ENCODE measurements around the gene MMP17. TPM values are rescaled to one million over a fixed set of nuclear protein-coding genes. Genes with fewer than 3 reads are reported as not detected.
A peak's percentile ranks its signal among the peaks of the same experiment; 100 is the strongest.

MMP17 gene
- polyA plus RNA-seq, 1 donor = 8.3 TPM

- no peak for DNase-seq
Measured at GRCh38 chr12:131816495-131816894, 11.7 kb upstream of the MMP17 start.

GRCh38 chr12:131817241-131817640 lies 11.0 kb upstream of the MMP17 start:
- H3K36me3 ChIP-seq (ENCODE audit: control insufficient read depth, insufficient read depth, low read length) = no peaks in the 10 kb centered on the region
- H3K27ac ChIP-seq (ENCODE audit: low read length) = no peak overlapping the region
- H3K9me3 ChIP-seq (ENCODE audit: control insufficient read depth, low read depth, low read length) = peaks cover 7% of the 10 kb centered on the region
- no peaks in the 10 kb centered on the region for H3K4me1 ChIP-seq (ENCODE audit: control insufficient read depth, insufficient read depth, low read length)
- no peak for DNase-seq
- no peaks in the 10 kb centered on the region for H3K27me3 ChIP-seq (ENCODE audit: control insufficient read depth, insufficient read depth, low read length)
- H3K4me3 ChIP-seq (ENCODE audit: low read length) = no peak overlapping the region
- 60% methylated on average over 3 of the region's 19 CpGs for WGBS (ENCODE audit: insufficient coverage, low lambda C conversion rate)

More at GRCh38 chr12:131816495-131816894, 11.7 kb upstream of the MMP17 start:
- 80% methylated on average over 1 of the region's 5 CpGs for WGBS (ENCODE audit: insufficient coverage, low lambda C conversion rate)
- H3K9me3 ChIP-seq (ENCODE audit: control insufficient read depth, low read depth, low read length) = peaks cover 11% of the 10 kb centered on the region
- no peaks in the 10 kb centered on the region for H3K36me3 ChIP-seq (ENCODE audit: control insufficient read depth, insufficient read depth, low read length)
- no peaks in the 10 kb centered on the region for H3K27me3 ChIP-seq (ENCODE audit: control insufficient read depth, insufficient read depth, low read length)
- H3K4me3 ChIP-seq (ENCODE audit: low read length) = no peak overlapping the region
- H3K27ac ChIP-seq (ENCODE audit: low read length) = no peak overlapping the region
- H3K4me1 ChIP-seq (ENCODE audit: control insufficient read depth, insufficient read depth, low read length) = no peaks in the 10 kb centered on the region

GRCh38 chr12:131818821-131819585 lies 9.2 kb upstream of the MMP17 start:
- no peaks in the 10 kb centered on the region for H3K9me3 ChIP-seq (ENCODE audit: control insufficient read depth, low read depth, low read length)

GRCh38 chr12:131824450-131824849 lies 3.7 kb upstream of the MMP17 start:
- WGBS (ENCODE audit: insufficient coverage, low lambda C conversion rate) = 73% methylated on average over 2 of the region's 6 CpGs
- H3K9me3 ChIP-seq (ENCODE audit: control insufficient read depth, low read depth, low read length) = no peaks in the 10 kb centered on the region
- no peak overlapping the region for H3K4me3 ChIP-seq (ENCODE audit: low read length)
- H3K27me3 ChIP-seq (ENCODE audit: control insufficient read depth, insufficient read depth, low read length) = peaks cover 30% of the 10 kb centered on the region
- no peaks in the 10 kb centered on the region for H3K36me3 ChIP-seq (ENCODE audit: control insufficient read depth, insufficient read depth, low read length)
- H3K4me1 ChIP-seq (ENCODE audit: control insufficient read depth, insufficient read depth, low read length) = peaks cover 3% of the 10 kb centered on the region
- no peak overlapping the region for H3K27ac ChIP-seq (ENCODE audit: low read length)
- DNase-seq = no peak

More at GRCh38 chr12:131818821-131819585, 9.2 kb upstream of the MMP17 start:
- H3K4me1 ChIP-seq (ENCODE audit: control insufficient read depth, insufficient read depth, low read length) = no peaks in the 10 kb centered on the region
- no peaks in the 10 kb centered on the region for H3K36me3 ChIP-seq (ENCODE audit: control insufficient read depth, insufficient read depth, low read length)
- no peak overlapping the region for H3K27ac ChIP-seq (ENCODE audit: low read length)
- WGBS (ENCODE audit: insufficient coverage, low lambda C conversion rate) = no CpG with 5 or more reads among the region's 30 CpGs
- no peak for DNase-seq
- H3K4me3 ChIP-seq (ENCODE audit: low read length) = no peak overlapping the region
- H3K27me3 ChIP-seq (ENCODE audit: control insufficient read depth, insufficient read depth, low read length) = no peaks in the 10 kb centered on the region

GRCh38 chr12:131825146-131825892 lies 2.9 kb upstream of the MMP17 start:
- peaks cover 6% of the 10 kb centered on the region for H3K4me1 ChIP-seq (ENCODE audit: control insufficient read depth, insufficient read depth, low read length)
- no peak for DNase-seq
- no peak overlapping the region for H3K27ac ChIP-seq (ENCODE audit: low read length)
- 86% methylated on average over 6 of the region's 18 CpGs for whole genome bisulfite sequencing (ENCODE audit: insufficient coverage, low lambda C conversion rate)
- no peaks in the 10 kb centered on the region for H3K9me3 ChIP-seq (ENCODE audit: control insufficient read depth, low read depth, low read length)
- peaks cover 39% of the 10 kb centered on the region for H3K27me3 ChIP-seq (ENCODE audit: control insufficient read depth, insufficient read depth, low read length)
- no peak overlapping the region for H3K4me3 ChIP-seq (ENCODE audit: low read length)
- H3K36me3 ChIP-seq (ENCODE audit: control insufficient read depth, insufficient read depth, low read length) = no peaks in the 10 kb centered on the region

- no peaks in the 10 kb centered on the region for H3K36me3 ChIP-seq (ENCODE audit: control insufficient read depth, insufficient read depth, low read length)
- DNase-seq = no peak
- H3K4me3 ChIP-seq (ENCODE audit: low read length) = no peak overlapping the region
- H3K27me3 ChIP-seq (ENCODE audit: control insufficient read depth, insufficient read depth, low read length) = peaks cover 49% of the 10 kb centered on the region
- peaks cover 5% of the 10 kb centered on the region for H3K9me3 ChIP-seq (ENCODE audit: control insufficient read depth, low read depth, low read length)
- H3K27ac ChIP-seq (ENCODE audit: low read length) = no peak overlapping the region
- peaks cover 12% of the 10 kb centered on the region for H3K4me1 ChIP-seq (ENCODE audit: control insufficient read depth, insufficient read depth, low read length)
- no CpG with 5 or more reads among the region's 23 CpGs for WGBS (ENCODE audit: insufficient coverage, low lambda C conversion rate)
Measured at GRCh38 chr12:131826097-131826928, 1.9 kb upstream of the MMP17 start.

- WGBS (ENCODE audit: insufficient coverage, low lambda C conversion rate) = no CpG with 5 or more reads among the region's 64 CpGs
- Histone ChIP-seq H3K27me3 (ENCODE audit: control insufficient read depth, insufficient read depth, low read length) (peaks cover 69% of the 10 kb centered on the region), H3K4me3 (ENCODE audit: low read length) (peak overlapping the region; percentile 18), H3K36me3 (ENCODE audit: control insufficient read depth, insufficient read depth, low read length) (no peaks in the 10 kb centered on the region), H3K27ac (ENCODE audit: low read length) (no peak overlapping the region), H3K4me1 (ENCODE audit: control insufficient read depth, insufficient read depth, low read length) (peaks cover 12% of the 10 kb centered on the region), H3K9me3 (ENCODE audit: control insufficient read depth, low read depth, low read length) (peaks cover 5% of the 10 kb centered on the region)
- peak in 1 of 2 donors; percentile 26 for DNase-seq
Measured at GRCh38 chr12:131828671-131829355, 620 bp downstream of the MMP17 start.

GRCh38 chr12:131829356-131829747 lies 1.2 kb downstream of the MMP17 start:
- no peak overlapping the region for H3K27ac ChIP-seq (ENCODE audit: low read length)
- peaks cover 5% of the 10 kb centered on the region for H3K9me3 ChIP-seq (ENCODE audit: control insufficient read depth, low read depth, low read length)
- no peaks in the 10 kb centered on the region for H3K36me3 ChIP-seq (ENCODE audit: control insufficient read depth, insufficient read depth, low read length)
- WGBS (ENCODE audit: insufficient coverage, low lambda C conversion rate) = no CpG with 5 or more reads among the region's 27 CpGs
- peak overlapping the region; percentile 18 for H3K4me3 ChIP-seq (ENCODE audit: low read length)
- DNase-seq = no peak
- peaks cover 74% of the 10 kb centered on the region for H3K27me3 ChIP-seq (ENCODE audit: control insufficient read depth, insufficient read depth, low read length)
- peaks cover 12% of the 10 kb centered on the region for H3K4me1 ChIP-seq (ENCODE audit: control insufficient read depth, insufficient read depth, low read length)

- no peak for DNase-seq
- Histone ChIP-seq H3K27me3 (ENCODE audit: control insufficient read depth, insufficient read depth, low read length) (peaks cover 78% of the 10 kb centered on the region), H3K4me1 (ENCODE audit: control insufficient read depth, insufficient read depth, low read length) (peaks cover 12% of the 10 kb centered on the region), H3K9me3 (ENCODE audit: control insufficient read depth, low read depth, low read length) (peaks cover 5% of the 10 kb centered on the region), H3K4me3 (ENCODE audit: low read length) (peak overlapping the region; percentile 18), H3K36me3 (ENCODE audit: control insufficient read depth, insufficient read depth, low read length) (no peaks in the 10 kb centered on the region), H3K27ac (ENCODE audit: low read length) (no peak overlapping the region)
- WGBS (ENCODE audit: insufficient coverage, low lambda C conversion rate) = no CpG with 5 or more reads among the region's 28 CpGs
Measured at GRCh38 chr12:131829791-131830334, 1.7 kb downstream of the MMP17 start.
